ENCODE results near the gene MYMX. TPM values are rescaled to one million over a fixed set of nuclear protein-coding genes. Genes with fewer than 3 reads are reported as not detected.

MYMX gene
- total and polyA plus RNA-seq, 2 of the 13 experiments (the other 11 are each of a cell fraction or from before 2014, with no cell fraction given): not detected

DNA sequence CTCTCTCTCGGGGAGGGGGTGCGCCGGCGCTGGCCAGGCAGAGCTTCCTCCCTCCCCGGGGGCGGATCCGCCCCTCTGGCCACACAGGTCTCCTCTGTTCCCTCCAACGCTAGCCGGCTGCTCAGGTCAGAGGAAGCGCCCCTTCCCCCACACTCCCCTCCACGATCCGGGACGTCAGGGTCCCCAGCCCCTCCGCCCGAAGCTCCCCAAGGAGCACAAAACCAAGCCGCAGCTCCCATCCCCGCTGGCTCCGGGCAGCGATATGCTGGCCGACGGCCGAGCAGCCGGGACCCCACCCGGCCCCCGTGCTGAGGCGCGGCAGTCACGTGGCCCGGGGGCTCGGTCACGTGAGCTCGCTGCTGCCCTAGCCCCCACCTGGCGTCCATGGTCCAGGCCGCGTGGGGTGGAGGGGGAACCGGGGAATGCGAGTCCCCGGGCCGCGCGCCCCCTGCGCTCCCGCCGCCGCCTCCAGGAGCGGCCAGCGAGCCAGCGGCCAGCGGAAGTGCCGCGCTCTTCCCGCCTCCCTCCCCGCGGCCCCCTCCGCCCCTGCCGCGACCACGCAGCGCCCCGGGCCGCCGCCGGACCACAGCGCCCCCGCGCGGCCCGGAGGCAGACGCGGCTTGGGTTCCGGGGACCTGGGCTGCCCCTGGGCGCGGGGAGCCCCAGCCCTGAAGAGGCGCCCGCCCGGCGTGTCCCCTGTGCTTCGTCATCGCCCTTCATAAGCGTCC lies 40.5 kb downstream of the MYMX start, which contains the start of gene SLC35B2 (continued):
- TF ChIP-seq ZNF160 (CRISPR knock-in tag; IDR thresholded peaks at IDR 0.05): peak; percentile 53; the same call in 1 of the 2 replicates
- TF ChIP-seq ZNF891 (CRISPR knock-in tag; IDR thresholded peaks at IDR 0.05): peak; percentile 89
- TF ChIP-seq ZNF101 (CRISPR knock-in tag; IDR thresholded peaks at IDR 0.05; ENCODE audit: borderline replicate concordance, low read depth): no peak
- TF ChIP-seq, protein P1, sequence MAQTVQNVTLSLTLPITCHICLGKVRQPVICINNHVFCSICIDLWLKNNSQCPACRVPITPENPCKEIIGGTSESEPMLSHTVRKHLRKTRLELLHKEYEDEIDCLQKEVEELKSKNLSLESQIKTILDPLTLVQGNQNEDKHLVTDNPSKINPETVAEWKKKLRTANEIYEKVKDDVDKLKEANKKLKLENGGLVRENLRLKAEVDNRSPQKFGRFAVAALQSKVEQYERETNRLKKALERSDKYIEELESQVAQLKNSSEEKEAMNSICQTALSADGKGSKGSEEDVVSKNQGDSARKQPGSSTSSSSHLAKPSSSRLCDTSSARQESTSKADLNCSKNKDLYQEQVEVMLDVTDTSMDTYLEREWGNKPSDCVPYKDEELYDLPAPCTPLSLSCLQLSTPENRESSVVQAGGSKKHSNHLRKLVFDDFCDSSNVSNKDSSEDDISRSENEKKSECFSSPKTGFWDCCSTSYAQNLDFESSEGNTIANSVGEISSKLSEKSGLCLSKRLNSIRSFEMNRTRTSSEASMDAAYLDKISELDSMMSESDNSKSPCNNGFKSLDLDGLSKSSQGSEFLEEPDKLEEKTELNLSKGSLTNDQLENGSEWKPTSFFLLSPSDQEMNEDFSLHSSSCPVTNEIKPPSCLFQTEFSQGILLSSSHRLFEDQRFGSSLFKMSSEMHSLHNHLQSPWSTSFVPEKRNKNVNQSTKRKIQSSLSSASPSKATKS (CRISPR knock-in tag; IDR thresholded peaks at IDR 0.05): no peak
- no peak for TF ChIP-seq ZNF646 (CRISPR knock-in tag; IDR thresholded peaks at IDR 0.05)
- TF ChIP-seq ZNF780A (CRISPR knock-in tag; IDR thresholded peaks at IDR 0.05): no peak
- no peak for TF ChIP-seq RFX1 (IDR thresholded peaks at IDR 0.05)
- peak; percentile 44; the same call in 1 of the 2 replicates for TF ChIP-seq ARHGAP35 (CRISPR knock-in tag; IDR thresholded peaks at IDR 0.05; ENCODE audit: borderline replicate concordance)
- peak; percentile 53; the same call in 1 of the 2 replicates for TF ChIP-seq SALL2 (CRISPR knock-in tag; IDR thresholded peaks at IDR 0.05)
- TF ChIP-seq CHD4 (IDR thresholded peaks at IDR 0.05; ENCODE audit: borderline replicate concordance, low read length): no peak
- no peak for TF ChIP-seq MAFK (conservative IDR thresholded peaks at IDR 0.05 in 1 of 2, IDR thresholded peaks at IDR 0.05 in 1 of 2; ENCODE audit: low read length in 2 of 2)
- TF ChIP-seq ZNF253 (CRISPR knock-in tag; IDR thresholded peaks at IDR 0.05; ENCODE audit: borderline replicate concordance): no peak
- TF ChIP-seq SETDB1 (CRISPR knock-in tag; IDR thresholded peaks at IDR 0.05; ENCODE audit: borderline replicate concordance): no peak
- TF ChIP-seq KDM3A (CRISPR knock-in tag; IDR thresholded peaks at IDR 0.05; ENCODE audit: low read depth): peak; percentile 78; the same call in 1 of the 2 replicates
- TF ChIP-seq MED8 (CRISPR knock-in tag; IDR thresholded peaks at IDR 0.05; ENCODE audit: insufficient replicate concordance): no peak
- TF ChIP-seq MAX (IDR thresholded peaks at IDR 0.05): peak; percentile 95
